HS-27A (cell line): ENCODE results near the gene PLA2G4E.

Experiments
- DNase-seq: peaks from one replicate; pipeline ENCODE4 v3.0.0-alpha.2; 2012; ENCODE audit warnings: low read depth, missing footprints

PLA2G4E gene

DNA sequence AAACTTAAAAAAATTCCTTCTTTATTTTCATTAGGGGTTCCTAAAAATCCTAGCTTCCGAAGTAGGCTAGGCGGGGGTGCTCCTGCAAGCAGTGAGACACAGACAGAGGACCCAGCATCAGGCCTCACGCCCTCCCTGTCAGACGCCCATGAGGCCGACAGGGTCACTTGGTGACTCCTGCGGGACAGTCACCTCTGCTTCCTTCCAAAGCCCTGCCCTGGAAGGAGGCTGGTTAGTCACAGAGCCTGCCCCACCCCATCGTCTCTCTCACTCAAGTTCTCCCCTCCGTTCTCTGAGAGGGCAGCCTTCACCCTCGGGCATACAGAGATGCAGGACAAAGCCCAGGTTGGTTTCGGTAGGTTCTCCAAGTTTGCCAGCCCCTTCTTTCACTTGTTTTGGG is 87.1 kb downstream of the PLA2G4E start:
- DNase-seq, result no peak

DNA sequence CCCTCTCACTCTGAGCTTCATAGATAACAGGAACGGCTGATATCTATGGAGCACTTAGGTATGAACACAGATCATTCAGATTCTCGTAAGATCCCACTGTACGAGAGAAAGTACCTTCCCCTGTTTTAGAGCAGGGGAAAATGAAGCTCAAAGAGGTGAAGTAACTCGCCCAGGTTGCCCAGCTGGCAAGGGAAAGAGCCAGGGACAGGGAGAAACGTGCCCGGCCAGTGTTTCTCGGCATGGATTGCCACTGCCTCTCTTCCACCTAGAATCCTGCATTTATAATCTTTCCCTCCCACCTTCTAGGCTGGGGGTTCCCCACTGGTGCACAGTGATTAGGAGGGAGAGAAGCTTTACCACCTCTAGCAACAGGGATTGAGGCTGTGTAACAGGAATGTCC is 87.5 kb downstream of the PLA2G4E start:
- no peak for DNase-seq

DNA sequence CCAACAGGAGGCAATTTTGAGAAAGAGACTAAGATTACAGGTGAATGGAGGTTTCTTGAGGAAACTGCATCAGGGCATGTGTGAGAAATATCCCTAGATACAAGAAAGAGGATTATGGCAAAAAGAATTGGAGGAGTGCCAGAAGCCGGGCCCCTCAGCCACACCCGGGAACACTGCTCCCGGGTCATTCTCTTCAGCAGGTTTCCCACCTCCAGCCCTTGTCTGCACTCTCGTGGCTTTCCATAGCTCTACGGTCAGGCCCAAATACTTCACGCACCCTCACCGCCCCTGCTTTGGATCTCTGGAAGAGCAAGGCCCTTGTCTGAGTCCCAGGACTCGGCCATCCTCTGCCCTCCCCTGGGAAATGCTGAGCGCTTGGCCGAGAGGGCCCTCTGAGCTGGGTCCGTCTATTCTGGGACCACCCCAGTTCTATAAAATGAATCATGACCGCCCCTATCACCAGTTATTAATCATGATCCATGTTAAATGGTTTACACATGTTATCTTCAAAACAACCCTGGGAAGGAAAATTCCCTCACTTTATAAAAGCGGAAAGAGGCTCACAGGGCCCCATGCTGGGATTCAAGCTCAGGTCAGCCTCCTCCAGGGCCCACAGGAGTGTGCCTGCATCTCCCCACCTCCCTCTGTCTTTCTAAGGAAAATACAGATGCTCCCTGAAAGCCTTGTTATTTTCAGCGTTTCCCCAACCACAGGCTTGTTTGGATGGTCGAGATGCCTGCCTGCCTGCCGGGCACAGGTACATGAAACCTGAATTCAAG is 88.1 kb downstream of the PLA2G4E start:
- no peak for DNase-seq

DNA sequence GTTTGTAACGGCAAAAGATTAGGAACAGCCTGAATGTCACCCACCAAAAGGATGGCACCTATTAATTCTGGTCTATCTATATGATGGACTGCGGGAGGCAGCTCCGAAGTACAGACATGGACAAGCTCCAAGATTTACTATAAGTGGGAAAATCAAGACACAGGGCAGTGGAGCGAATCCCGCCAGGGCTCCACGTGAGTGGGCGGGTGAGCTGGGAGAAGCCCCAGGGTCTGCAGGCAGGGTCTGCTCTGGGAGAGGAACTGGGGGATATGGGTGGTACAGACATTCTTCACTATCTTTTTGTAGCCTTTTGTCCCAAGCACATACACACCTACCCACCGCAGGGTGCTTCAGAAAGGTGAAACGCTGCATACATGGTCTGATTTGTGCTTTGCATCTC is 88.7 kb downstream of the PLA2G4E start:
- DNase-seq, result no peak
